ENCODE results near the gene CCDC90B.
A peak's percentile ranks its signal among the peaks of the same experiment; 100 is the strongest.

- TF ChIP-seq EZH2phosphoT487 (IDR thresholded peaks at IDR 0.05; ENCODE audit: borderline replicate concordance, low read length) (no peak), CTCF (IDR thresholded peaks at IDR 0.05; ENCODE audit: low read depth, low read length, poor library complexity, severe bottlenecking) (peak; percentile 55)
Observed at GRCh38 chr11:83285771-83286528, at the start of gene CCDC90B.
